GM21723 (cell line): ENCODE measurements around the gene RPL32.
"Not testable (repeated sequence)": the region's sequence is repeated elsewhere in the genome, so short reads cannot be mapped to it uniquely, and the experiment has no call there.

Experiments used
- ATAC-seq: cut with Tn5 transposase; IDR thresholded peaks from one replicate; pipeline ENCODE4 v1.9.1; 2021; ENCODE audit warnings: mild to moderate bottlenecking, moderate library complexity; ENCODE audit not compliant: unreplicated experiment

The RPL32 gene

GRCh38 chr3:12810013-12810780 is 31.2 kb downstream of the RPL32 start:
- peak; percentile 99 for ATAC-seq

GRCh38 chr3:12809435-12809834 is 31.9 kb downstream of the RPL32 start:
- no peak for ATAC-seq

- no peak for ATAC-seq
Measured at GRCh38 chr3:12809001-12809400, 32.4 kb downstream of the RPL32 start.

GRCh38 chr3:12808587-12808986 is 32.8 kb downstream of the RPL32 start:
- no peak for ATAC-seq

- no peak for ATAC-seq
Measured at GRCh38 chr3:12807601-12808359, 33.6 kb downstream of the RPL32 start.

GRCh38 chr3:12807066-12807465 is 34.3 kb downstream of the RPL32 start:
- no peak for ATAC-seq

- ATAC-seq, result no peak
Measured at GRCh38 chr3:12803371-12803770, 38.0 kb downstream of the RPL32 start.

GRCh38 chr3:12799525-12800440 is 41.6 kb downstream of the RPL32 start:
- ATAC-seq, result no peak

- no peak for ATAC-seq
Measured at GRCh38 chr3:12798559-12799179, 42.7 kb downstream of the RPL32 start.

GRCh38 chr3:12797892-12798558 is 43.3 kb downstream of the RPL32 start:
- no peak for ATAC-seq

GRCh38 chr3:12797124-12797891 is 44.1 kb downstream of the RPL32 start:
- no peak for ATAC-seq

GRCh38 chr3:12796171-12797123 is 44.9 kb downstream of the RPL32 start, which contains the start of gene CAND2:
Gene CAND2 (plus strand): TSS chr3:12796680. CDS start chr3:12796721, 41 bp downstream.
- peak; percentile 67 for ATAC-seq

- ATAC-seq, result no peak
Measured at GRCh38 chr3:12793701-12794100, 47.7 kb downstream of the RPL32 start.

- ATAC-seq, result no peak
Measured at GRCh38 chr3:12791430-12791829, 49.9 kb downstream of the RPL32 start.

GRCh38 chr3:12787967-12788690 is 53.2 kb downstream of the RPL32 start:
- ATAC-seq, result not testable (repeated sequence)

- ATAC-seq, result not testable (repeated sequence)
Measured at GRCh38 chr3:12787346-12787745, 54.0 kb downstream of the RPL32 start.

GRCh38 chr3:12785096-12785495 is 56.3 kb downstream of the RPL32 start:
- ATAC-seq, result no peak
